GM18502 (cell line): Measurements from ENCODE around the gene KTN1.

Source experiments
- ATAC-seq: cut with Tn5 transposase; IDR thresholded peaks from one replicate; pipeline ENCODE4 v1.9.1; 2021; ENCODE audit warnings: mild to moderate bottlenecking; ENCODE audit not compliant: unreplicated experiment, poor library complexity

Gene KTN1

GRCh38 chr14:55571125-55571889 lies 8.7 kb upstream of the KTN1 start:
- ATAC-seq: peak; percentile 75

DNA sequence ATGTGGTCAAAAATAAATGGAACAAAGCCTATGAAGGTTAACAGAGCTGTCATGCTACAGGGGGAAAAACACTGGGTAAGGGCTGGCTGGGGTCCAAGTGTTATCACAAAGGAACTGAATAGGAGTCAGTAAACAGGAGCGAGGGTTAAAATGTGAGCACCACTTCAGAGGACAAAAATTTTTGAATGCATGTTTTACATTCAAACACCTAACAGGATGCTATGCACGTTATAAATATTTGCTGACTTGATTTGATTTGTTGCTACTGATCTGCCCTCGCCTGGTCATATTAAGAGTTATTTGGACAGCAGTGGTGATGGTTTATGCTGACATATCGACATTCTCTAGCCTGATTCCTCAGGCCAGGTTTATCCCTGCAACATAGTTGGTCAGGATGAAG lies 7.4 kb upstream of the KTN1 start:
- no peak for ATAC-seq

DNA sequence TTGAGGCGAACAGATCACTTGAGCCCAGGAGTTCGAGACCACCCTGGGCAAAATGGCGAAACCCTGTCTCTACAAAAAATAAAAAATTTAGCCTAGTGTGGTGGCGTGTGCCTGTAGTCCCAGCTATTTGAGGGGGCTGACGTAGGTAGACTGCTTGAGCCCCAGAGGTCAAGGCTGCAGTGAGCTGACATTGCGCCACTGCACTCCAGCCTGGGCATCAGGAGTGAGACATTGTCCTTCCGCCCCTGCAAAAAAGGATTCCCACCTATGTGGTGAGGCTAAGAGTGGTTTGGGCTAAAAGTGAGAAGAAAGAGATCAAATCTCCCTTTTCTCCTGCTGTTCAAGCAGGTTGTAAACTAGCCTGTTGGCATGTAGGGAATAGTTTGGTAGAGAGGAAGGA lies 5.0 kb upstream of the KTN1 start:
- ATAC-seq: no peak

- no peak for ATAC-seq
Measured at GRCh38 chr14:55577229-55577628, 2.8 kb upstream of the KTN1 start.

GRCh38 chr14:55578511-55578910 lies 1.5 kb upstream of the KTN1 start:
- ATAC-seq: no peak

- ATAC-seq: peak; percentile 45
Measured at GRCh38 chr14:55580470-55581341, 699 bp downstream of the KTN1 start.

GRCh38 chr14:55581342-55581771 lies 1.4 kb downstream of the KTN1 start:
- ATAC-seq: peak; percentile 2

DNA sequence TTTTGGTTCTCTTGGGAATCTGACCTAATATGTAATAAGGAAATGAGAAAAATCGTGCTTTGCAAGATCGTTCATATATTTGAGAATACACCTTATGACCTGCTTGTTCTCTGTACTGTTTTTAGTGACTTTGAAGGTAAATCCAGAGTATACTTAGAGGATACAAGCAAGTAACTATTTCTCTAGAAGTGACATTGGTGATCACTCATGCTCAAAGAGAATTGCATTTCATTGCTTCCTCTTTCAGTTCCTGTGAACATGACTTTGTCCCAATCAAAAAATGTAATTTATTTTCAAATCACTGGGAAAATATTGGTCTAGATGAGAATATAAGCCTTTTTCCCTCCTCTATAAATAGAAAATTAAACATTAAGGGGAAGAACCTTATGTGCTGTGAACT lies 2.7 kb downstream of the KTN1 start:
- peak; percentile 30 for ATAC-seq

- ATAC-seq: no peak
Measured at GRCh38 chr14:55583942-55584468, 4.0 kb downstream of the KTN1 start.

DNA sequence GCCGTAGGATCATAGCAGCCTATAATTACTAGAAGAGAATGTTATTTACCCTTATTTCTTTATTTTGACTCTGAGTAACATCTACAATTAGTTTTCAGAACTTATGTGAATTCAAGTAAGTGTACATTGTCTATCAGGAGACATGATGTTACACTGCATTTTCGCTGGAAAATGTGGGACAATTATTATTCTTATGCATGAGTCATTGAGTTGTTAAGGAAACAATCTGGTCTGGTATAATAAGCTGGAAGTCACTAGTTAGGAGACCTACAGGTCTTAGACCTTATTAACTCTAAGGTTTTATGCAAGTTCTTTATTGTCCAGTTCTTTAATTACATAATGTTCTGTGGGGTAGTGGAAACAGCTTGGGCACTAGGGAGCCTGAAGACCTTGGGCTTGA lies 5.8 kb downstream of the KTN1 start:
- no peak for ATAC-seq

GRCh38 chr14:55586411-55586810 lies 6.4 kb downstream of the KTN1 start:
- ATAC-seq: no peak

- no peak for ATAC-seq
Measured at GRCh38 chr14:55587847-55588246, 7.8 kb downstream of the KTN1 start.

GRCh38 chr14:55588259-55588699 lies 8.3 kb downstream of the KTN1 start:
- no peak for ATAC-seq

- ATAC-seq: no peak
Measured at GRCh38 chr14:55589171-55589570, 9.2 kb downstream of the KTN1 start.

DNA sequence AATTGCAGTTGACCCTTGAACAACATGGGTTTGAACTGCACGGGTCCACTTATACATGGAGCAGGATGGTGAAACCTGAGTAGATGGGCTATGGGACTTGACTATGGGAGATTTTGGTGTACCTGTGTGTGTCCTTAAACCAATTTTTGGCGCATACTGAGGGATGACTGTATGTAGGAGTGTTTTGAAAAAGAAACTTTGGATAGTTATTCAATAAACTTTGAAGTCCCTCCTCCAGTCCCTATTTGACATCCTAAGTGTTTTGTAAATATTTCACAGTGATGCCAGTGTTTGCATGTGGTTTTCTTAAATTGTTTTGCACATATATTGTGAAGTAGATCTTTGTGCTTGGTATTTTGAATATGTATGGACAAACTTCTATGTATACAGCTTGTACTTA lies 12.4 kb downstream of the KTN1 start:
- no peak for ATAC-seq

DNA sequence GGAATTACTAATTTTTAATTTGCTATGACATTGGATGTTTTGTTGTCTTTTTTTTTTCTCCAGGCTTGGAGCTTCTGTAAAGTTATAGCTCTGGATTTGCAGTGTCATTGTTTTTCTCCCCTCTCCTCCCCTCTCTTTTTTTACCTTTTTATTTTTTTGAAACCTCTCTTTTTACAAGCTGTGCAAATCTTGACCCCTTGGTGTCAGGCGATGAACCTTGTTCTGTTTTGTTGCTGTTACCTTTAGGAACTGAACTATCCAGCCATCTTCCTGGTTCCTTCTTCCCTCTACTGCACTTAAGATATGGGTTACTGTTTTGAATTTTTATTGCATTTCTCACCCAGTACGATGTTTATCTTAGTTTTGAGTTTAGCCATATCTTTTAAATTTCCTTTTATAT lies 13.7 kb downstream of the KTN1 start:
- no peak for ATAC-seq

- ATAC-seq: no peak
Measured at GRCh38 chr14:55599250-55599879, 19.4 kb downstream of the KTN1 start.

DNA sequence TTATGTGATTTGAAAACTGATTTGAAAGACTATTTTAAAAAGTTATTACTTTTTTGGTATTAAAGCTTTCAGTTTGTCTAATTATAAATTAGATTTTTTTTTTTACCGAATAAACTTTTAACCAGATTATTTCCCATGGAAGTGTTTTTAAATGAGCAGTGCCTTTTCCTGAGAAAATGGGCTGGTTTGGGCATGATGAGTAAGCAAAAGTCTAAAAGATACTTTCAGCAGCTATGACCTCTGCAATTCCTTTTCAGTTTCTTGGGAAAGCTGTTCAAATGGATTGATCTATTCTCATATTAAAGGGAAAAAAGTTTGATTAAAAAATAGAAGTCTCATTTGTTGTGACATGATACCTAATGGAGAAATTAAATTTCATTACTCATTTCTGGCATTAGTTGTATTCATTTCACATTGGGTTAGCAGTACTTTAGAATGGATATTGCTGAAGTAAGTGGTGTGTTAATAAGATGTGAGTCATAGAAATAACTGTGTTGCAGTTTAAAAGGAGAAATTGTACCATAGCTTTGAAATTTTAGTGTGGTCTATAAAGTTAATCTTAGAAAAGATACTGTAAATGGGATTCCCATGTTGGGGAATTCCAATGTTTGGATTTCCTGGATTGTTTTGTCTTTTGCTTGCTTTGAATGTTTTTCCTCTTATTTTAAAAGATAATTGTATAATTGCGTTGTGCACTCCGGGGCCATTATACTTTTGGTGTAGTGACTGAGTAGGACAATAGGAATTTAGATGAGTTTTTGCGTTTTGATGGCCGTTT lies 21.0 kb downstream of the KTN1 start:
- no peak for ATAC-seq

DNA sequence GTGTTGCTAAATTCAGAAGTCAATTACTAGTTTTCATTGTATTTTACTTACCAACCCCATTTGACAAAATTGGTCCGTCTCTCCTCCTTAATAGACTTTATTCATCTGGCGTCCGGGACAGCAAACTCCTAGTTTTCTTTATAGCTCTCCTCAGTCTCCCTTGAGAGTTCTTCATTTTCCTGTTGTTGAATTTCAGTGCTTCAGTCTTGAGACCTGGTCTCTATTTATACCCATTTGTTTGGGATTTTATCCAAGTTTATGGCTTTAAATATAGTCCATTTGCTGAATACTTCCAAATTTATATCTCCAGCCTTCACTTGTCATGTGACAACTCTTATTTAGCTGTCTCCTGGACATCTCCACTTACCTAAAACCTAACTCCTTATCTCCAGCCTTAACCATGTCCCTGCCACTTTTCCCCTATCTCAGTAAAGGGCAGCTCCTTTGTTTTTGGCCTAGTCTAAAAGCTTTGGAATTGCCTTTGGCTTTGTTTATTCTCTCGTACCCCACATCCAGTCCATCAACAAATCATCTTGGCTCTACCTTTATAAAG lies 23.5 kb downstream of the KTN1 start:
- no peak for ATAC-seq

GRCh38 chr14:55604488-55604887 lies 24.5 kb downstream of the KTN1 start:
- ATAC-seq: no peak
